Spleen (tissue), 7 donors: ENCODE measurements around the gene ING2.

Source experiments
- POLR2AphosphoS5 ChIP-seq, 3 donors: sonication (generic); formaldehyde crosslinking; IDR thresholded peaks; one replicate each; pipeline ENCODE4 v1.5.1; 2017; ENCODE audit warnings: antibody characterized with exemption in 3 of 3
- TF ChIP-seq, protein P1 (sequence below), 11 experiments: fragments of 200-600 bp in 7 of 11; fragments of 450-650 bp in 4 of 11; sonication (generic) in 4 of 11; IDR thresholded peaks in 8 of 11; conservative IDR thresholded peaks in 3 of 11; 1 replicate in 7 of 11; 2 replicates in 4 of 11; pipeline versions ENCODE4 v1.4.0 to v1.8.0; 2016 to 2021; ENCODE audit warnings: antibody characterized with exemption in 11 of 11, inconsistent platforms in 4 of 11, mild to moderate bottlenecking in 1 of 11
- donor health status: DM: no; HTN: no; CAD: no; lungs with moderate emphysema.
- donor health status: DM: no; HTN: no; CAD: no.
- donor health status: DM: no; HTN: no; CAD: no.

DNA sequence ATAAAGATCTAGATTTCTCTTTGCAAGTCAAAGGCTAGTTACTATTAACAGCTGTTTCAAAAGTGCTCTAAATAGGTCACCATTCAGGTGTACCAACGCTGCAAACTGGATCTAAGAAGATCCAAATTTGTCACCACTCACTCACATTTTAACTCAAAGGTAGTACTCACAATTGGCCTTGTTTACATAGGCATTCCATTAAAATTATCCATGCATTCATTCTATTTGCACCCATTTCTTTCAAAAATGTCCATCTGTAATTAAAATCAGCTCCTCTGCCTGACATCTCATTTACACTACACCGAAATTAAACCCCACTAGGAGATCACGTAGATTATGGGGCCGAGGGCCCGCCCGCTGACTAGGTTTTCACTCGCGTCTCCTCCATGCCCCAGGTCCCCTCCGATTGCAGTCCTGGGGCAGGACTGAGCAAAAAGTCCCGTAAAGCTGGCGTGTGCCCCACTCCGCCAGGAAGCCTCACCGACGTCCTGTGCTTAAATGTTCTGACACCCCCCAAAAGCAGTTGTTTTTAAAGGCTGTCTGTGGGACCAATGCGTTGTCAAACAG, 1.3 kb upstream of the ING2 start:
- TF ChIP-seq, protein P1, sequence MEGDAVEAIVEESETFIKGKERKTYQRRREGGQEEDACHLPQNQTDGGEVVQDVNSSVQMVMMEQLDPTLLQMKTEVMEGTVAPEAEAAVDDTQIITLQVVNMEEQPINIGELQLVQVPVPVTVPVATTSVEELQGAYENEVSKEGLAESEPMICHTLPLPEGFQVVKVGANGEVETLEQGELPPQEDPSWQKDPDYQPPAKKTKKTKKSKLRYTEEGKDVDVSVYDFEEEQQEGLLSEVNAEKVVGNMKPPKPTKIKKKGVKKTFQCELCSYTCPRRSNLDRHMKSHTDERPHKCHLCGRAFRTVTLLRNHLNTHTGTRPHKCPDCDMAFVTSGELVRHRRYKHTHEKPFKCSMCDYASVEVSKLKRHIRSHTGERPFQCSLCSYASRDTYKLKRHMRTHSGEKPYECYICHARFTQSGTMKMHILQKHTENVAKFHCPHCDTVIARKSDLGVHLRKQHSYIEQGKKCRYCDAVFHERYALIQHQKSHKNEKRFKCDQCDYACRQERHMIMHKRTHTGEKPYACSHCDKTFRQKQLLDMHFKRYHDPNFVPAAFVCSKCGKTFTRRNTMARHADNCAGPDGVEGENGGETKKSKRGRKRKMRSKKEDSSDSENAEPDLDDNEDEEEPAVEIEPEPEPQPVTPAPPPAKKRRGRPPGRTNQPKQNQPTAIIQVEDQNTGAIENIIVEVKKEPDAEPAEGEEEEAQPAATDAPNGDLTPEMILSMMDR (IDR thresholded peaks at IDR 0.05 in 8 of 11, conservative IDR thresholded peaks at IDR 0.05 in 3 of 11): no peak
- no peak for TF ChIP-seq POLR2AphosphoS5 (IDR thresholded peaks at IDR 0.05)
